Activated CD8-positive, alpha-beta memory T cell treated with anti-CD3 and anti-CD28 coated beads, Interleukin-2, amount 50 U/mL, for 24 hours (primary cell): ENCODE results near the gene GNAI3.
"Not testable (repeated sequence)": the region's sequence is repeated elsewhere in the genome, so short reads cannot be mapped to it uniquely, and the experiment has no call there.

ENCODE experiments used
- DNase-seq: peaks from one replicate; pipeline ENCODE4 v3.0.0-alpha.2; 2020; ENCODE audit errors: extremely low read depth

GNAI3 gene

DNA sequence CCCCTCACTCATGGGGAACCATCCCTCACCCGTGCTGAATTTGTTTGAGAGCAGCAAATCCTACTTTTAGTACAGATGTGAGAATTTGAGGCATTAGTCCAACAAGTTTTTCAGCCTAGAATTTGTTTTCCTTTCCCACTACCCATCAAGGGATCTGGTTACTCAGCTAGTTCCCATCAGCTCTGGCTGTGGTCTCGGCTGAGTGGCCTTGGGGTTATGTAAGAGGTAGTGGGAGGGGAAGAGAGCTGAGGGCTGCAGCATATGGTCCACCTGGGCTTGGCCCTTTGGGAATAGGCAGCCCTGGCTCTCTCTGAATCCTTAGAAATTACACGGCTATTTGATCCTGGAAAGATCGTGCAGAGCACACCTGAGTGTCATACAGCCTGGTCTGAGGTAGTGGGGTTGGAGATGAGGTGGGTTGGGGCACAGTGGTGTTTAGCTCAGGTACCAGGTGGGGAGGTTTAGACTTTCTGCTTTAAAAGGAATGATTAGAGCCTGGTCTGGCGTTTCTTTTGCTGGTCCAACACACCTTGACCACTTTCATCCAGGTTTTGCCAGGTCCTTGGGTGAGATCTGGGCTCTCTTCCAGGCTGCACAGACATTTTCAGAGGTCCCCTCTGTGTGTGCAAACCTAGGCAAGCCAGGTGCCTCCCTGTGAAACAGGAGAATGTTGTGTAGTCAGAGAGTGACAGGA, 111.7 kb downstream of the GNAI3 start:
- DNase-seq, result no peak

DNA sequence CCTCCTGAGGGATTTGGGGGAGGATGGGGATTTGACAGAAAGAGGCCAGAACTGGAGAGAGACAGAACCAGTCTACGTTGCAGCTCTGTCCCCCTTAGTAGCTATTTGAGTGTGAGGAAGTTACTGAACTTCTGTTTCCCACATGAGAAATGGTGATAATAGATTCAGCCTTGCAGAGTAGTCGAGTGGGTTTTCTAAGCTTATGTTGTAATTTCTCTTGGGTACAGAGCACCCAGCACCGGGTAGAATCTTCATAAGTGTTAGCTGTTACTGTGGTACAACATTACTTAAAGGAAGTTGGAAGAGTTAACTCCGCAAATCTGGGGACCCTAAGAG, 112.2 kb downstream of the GNAI3 start:
- not testable (repeated sequence) for DNase-seq

DNA sequence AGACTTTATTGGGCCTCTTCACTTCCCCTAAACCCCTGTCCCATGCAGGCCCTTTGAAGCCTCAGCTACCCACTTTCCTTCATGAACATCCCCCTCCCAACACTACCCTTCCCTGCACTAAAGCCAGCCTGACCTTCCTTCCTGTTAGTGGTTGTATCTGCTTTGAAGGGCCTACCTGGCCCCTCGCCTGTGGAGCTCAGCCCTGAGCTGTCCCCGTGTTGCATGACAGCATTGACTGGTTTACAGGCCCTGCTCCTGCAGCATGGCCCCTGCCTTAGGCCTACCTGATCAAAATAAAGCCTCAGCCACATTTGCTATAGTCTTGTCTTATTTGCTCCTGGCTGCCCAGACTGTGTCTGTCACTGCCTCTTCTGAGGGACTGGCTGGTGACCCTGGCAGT, 113.0 kb downstream of the GNAI3 start:
- no peak for DNase-seq

DNA sequence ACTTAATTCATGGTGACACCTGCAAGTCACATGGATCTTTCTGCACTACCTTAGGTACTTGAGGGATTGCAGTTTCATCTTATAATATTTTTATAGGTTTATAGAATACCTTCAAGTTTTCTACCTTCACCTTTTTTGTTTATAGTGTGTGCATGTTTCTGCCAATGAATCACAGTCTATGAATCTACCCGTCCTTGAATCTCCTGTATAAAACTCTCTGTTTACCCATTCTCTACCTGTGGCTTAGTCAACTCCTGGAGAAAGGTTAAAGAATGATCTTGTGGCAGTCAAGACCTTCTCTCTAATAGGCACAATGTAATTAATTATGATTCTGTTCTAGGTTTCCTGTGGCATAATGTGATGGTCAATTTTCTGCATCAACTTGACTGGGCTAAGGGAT, 116.3 kb downstream of the GNAI3 start:
- DNase-seq, result no peak

DNA sequence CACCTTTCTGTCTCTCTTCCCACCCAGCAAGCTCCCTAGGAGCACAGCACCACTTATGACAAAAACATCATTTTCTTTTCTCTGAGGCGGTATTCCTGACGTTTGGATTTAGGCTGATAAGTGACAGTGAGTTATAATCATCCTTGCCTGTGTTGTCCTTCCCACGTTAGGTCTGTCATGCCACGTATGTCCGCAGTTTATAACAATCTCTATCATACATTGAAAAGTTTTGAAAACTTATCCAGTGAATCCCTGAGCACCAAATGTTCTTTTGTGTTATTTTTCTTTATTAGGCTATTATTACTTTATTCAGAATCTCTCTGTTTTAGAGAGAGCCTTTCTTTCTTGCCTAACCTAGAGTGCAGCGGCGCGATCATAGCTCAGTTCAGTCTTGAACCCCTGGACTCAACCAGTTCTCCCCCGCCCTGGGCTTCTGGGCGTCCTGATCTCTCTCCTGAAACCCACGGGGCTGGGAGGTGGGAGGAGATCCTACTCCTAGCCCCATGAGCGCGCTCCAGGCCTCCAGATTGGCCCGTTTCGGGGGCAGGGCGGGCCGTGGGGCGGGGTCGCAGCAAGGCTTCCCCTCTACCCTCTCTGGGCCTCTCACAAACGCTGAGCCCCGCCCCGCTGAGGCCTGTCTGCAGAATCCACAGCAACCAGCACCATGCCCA, 119.2 kb downstream of the GNAI3 start, which contains the start of gene GSTM2:
GSTM2 (plus strand) TSS at position 606 of the 671 bp plus-strand sequence; CDS start at position 665, 59 bp downstream.
- peak; percentile 42 for DNase-seq
